ENCODE results near the gene GALNT17. TPM values are rescaled to one million over a fixed set of nuclear protein-coding genes. Genes with fewer than 3 reads are reported as not detected.

The GALNT17 gene
- polyA plus RNA-seq, 1 donor from 2014 or later, result 15.7 TPM

GRCh38 chr7:71697400-71697799, 565.5 kb downstream of the GALNT17 start:
- Histone ChIP-seq H3K27ac (ENCODE audit: low read length) (no peak overlapping the region), H3K9me3 (ENCODE audit: low read length) (no peaks in the 10 kb centered on the region), H3K9ac (ENCODE audit: low read length) (no peak overlapping the region), H4K20me1 (ENCODE audit: insufficient read depth) (no peaks in the 10 kb centered on the region), H3K79me2 (replicated peaks; ENCODE audit: insufficient read depth, low read length) (no peaks in the 10 kb centered on the region), H3K4me3 (ENCODE audit: low read length) (no peak overlapping the region), H3F3A (ENCODE audit: insufficient read depth, low read length, poor library complexity, severe bottlenecking) (no peaks in the 10 kb centered on the region), H3K9me2 (ENCODE audit: insufficient read depth, low read length) (no peaks in the 10 kb centered on the region), H2AFZ (ENCODE audit: low read depth, low read length) (no peak overlapping the region), H3K27me3 (ENCODE audit: insufficient read depth, low read depth, low read length) (no peaks in the 10 kb centered on the region), H3K36me3 (ENCODE audit: insufficient read depth, low read length) (no peaks in the 10 kb centered on the region), H3K4me2 (ENCODE audit: low read length) (no peak overlapping the region)
- TF ChIP-seq MXI1 (conservative IDR thresholded peaks at IDR 0.05; ENCODE audit: poor library complexity, severe bottlenecking) (no peak), POLR2AphosphoS5 (IDR thresholded peaks at IDR 0.05) (no peak), REST (IDR thresholded peaks at IDR 0.05; ENCODE audit: borderline replicate concordance) (no peak), EP300 (conservative IDR thresholded peaks at IDR 0.05; ENCODE audit: poor library complexity, severe bottlenecking) (no peak), RAD21 (conservative IDR thresholded peaks at IDR 0.05) (no peak), EZH2 (IDR thresholded peaks at IDR 0.05; ENCODE audit: borderline replicate concordance, insufficient read depth, low read length, poor library complexity, severe bottlenecking) (no peak), CTCF (IDR thresholded peaks at IDR 0.05; ENCODE audit: poor library complexity, severe bottlenecking) (no peak), TAF1 (IDR thresholded peaks at IDR 0.05; ENCODE audit: low read depth) (no peak), SMC3 (conservative IDR thresholded peaks at IDR 0.05; ENCODE audit: poor library complexity) (no peak)

GRCh38 chr7:71705217-71705616, 573.3 kb downstream of the GALNT17 start:
- Histone ChIP-seq H3K9me3 (ENCODE audit: low read length) (no peaks in the 10 kb centered on the region), H3K36me3 (ENCODE audit: insufficient read depth, low read length) (no peaks in the 10 kb centered on the region), H3K9me2 (ENCODE audit: insufficient read depth, low read length) (no peaks in the 10 kb centered on the region), H3K4me2 (ENCODE audit: low read length) (no peak overlapping the region), H3F3A (ENCODE audit: insufficient read depth, low read length, poor library complexity, severe bottlenecking) (no peaks in the 10 kb centered on the region), H3K79me2 (replicated peaks; ENCODE audit: insufficient read depth, low read length) (no peaks in the 10 kb centered on the region), H4K20me1 (ENCODE audit: insufficient read depth) (no peaks in the 10 kb centered on the region), H3K4me3 (ENCODE audit: low read length) (no peak overlapping the region), H3K27me3 (ENCODE audit: insufficient read depth, low read depth, low read length) (no peaks in the 10 kb centered on the region), H3K27ac (ENCODE audit: low read length) (no peak overlapping the region), H2AFZ (ENCODE audit: low read depth, low read length) (no peak overlapping the region), H3K9ac (ENCODE audit: low read length) (no peak overlapping the region)
- TF ChIP-seq MXI1 (conservative IDR thresholded peaks at IDR 0.05; ENCODE audit: poor library complexity, severe bottlenecking) (no peak), TAF1 (IDR thresholded peaks at IDR 0.05; ENCODE audit: low read depth) (no peak), RAD21 (conservative IDR thresholded peaks at IDR 0.05) (no peak), EZH2 (IDR thresholded peaks at IDR 0.05; ENCODE audit: borderline replicate concordance, insufficient read depth, low read length, poor library complexity, severe bottlenecking) (no peak), POLR2AphosphoS5 (IDR thresholded peaks at IDR 0.05) (no peak), SMC3 (conservative IDR thresholded peaks at IDR 0.05; ENCODE audit: poor library complexity) (no peak), EP300 (conservative IDR thresholded peaks at IDR 0.05; ENCODE audit: poor library complexity, severe bottlenecking) (no peak)

Measured in neural cell (in vitro differentiated cells).